Dedifferentiated amniotic fluid mesenchymal stem cell (primary cell): Measurements from ENCODE around the gene TNFSF11.
"Not testable (repeated sequence)": the region's sequence is repeated elsewhere in the genome, so short reads cannot be mapped to it uniquely, and the experiment has no call there.

ENCODE experiments used
- DNase-seq: peaks from one replicate; pipeline ENCODE4 v3.0.0-alpha.2; 2016; ENCODE audit errors: extremely low spot score

Gene TNFSF11

DNA sequence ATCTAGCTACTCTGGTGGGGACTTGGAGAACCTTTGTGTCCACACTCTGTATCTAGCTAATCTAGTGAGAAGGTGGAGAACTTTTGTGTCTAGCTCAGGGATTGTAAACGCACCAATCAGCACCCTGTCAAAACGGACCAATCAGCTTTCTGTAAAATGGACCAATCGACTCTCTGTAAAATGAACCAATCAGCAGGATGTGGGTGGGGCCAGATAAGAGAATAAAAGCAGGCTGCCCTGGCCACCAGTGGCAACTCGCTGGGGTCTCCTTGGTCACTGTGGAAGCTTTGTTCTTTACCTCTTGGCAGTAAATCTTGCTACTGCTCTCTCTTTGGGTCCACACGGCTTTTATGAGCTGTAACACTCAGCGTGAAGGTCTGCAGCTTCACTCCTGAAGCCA, 13.6 kb upstream of the TNFSF11 start:
- DNase-seq = not testable (repeated sequence)

DNA sequence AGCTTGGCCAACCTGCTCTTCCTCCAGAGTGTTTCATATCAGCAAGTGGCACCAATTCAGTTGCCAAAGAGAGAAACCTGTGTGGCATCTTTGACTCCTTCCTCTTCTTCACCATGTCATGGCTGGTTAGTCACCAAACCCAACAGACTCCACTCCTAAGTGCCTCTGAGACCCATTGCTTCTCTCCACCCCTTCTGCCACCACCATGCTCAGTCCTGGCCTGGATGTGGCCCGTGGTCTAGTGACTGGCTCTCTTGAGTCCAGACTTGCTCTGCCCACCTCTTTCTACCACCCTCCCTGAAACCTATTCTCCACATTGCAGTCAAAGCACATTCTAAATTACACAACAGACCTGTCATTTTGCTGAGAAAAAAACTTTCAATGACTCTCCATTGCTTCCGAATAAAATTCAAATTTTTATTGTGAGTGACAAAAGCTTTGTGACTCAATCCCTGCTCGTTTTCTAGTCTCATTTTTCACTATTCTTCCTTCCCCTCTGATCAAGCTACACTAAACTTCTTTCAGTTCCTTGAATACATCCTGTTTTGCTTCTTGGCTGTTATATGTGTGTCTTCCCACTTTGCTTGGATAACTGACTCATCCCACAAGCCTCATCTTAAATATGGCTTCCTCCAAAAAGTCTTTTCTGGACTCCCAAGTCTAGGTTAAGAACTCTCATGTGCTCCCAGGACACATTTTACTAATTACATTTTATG, 12.0 kb upstream of the TNFSF11 start:
- DNase-seq = no peak

DNA sequence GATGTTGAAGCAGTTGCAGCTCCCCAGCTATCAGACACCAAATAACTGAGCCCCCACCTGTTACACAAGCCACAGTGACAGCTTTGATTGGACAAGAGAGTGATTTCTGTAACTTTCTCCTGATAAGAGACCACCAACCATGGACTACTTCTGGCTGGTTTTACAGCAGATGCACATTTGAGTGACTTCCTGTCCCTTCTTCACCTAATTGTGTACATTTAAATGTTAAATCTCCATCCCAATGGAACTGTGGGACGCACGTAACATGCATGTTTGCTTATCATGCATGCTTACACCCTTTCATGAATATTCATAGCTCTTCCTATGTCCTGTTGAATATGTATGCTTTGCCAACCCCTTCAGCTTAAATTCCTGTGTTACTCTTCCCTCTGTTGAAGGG, 6.0 kb upstream of the TNFSF11 start:
- DNase-seq = no peak

DNA sequence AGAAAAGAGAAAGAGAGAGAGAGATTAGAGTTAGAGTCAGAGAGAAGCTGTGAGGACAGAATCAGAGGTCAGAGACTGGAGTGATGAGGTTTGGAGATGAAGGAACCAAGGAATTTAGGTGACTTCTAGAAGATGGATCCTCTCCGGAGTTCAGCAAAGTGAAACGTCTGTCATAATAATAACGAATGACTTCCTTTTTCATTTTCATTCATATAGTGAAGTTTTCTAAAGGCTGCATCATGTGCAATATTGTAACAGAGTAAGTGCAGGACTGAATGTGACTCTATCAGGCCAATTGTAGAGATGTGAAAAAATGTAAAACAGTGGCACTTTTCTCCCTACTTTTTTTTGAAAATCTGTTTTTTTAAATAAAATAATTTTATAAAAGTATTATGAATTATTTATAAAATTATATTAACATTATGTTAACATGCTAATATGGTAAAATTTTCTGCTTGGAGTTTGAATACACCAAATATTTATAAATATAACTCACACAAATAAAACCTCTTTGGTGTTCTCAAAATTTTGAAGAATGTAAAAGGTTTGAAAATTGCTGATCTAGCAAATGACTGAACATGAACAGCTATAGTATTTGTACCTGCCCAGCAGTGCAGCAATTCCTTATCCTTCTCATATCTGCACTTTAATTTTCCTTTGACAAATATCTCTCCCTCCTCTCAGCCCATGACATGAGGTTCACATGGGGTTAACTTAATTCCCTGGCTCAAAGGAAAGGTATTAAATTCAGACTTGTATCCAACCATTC, 4.2 kb upstream of the TNFSF11 start:
- DNase-seq = no peak

DNA sequence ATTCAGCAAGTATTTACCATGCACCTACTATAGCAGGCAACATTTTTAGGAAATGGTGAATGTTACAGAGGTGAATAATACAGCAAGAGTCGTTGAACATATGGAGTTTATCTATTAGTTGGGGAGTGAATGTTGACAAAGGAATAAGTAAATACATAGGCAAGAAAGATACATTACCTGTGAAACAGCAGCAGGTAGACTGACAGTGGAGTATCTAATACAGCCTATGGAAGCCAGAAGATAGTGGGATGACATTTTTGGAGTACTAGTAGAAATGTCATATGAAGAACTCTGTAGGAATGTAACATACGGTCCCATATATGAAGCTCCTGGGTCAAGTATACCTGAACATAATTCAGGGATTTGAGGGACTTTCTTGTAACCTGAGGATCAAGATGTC, 2.1 kb upstream of the TNFSF11 start:
- DNase-seq = no peak

DNA sequence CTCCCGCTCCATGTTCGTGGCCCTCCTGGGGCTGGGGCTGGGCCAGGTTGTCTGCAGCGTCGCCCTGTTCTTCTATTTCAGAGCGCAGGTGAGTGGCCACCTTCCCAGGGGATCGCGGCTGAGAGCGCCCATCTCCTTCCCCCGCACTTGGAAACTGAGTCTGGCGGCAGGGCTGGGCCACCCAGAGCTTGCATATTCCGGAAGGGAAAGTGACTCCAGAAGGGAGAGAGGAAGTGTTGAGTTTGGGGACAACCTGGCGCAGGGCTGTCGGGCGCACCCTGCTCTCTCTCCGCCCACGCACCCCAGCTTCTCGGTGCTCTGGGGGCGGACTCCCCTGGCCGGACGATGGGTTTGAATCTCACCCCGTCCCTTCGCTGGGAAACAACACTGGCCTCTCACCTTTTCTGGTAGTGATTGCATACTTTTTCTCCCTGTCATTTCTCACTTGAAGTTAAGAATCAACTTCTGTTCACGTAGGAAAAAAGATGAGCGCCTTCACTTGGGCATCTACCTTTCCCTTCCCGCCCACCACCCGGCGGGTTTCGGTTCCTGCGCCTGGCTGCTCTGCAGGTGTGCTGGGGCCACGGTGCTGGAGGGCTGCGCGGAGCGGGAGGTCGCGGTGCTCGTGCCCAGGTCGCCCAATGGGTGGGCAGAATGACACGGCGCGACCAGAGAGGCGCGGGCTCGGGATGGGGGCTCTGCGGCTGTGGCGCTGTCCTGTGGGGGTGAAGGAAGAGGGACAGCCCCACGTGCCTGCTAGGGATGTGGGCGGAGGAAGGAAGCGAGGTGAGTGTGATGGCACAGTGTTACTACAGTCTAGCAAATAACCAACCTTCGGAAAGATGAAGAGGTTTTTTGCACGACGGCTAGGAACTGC, 721 bp downstream of the TNFSF11 start:
- no peak for DNase-seq

DNA sequence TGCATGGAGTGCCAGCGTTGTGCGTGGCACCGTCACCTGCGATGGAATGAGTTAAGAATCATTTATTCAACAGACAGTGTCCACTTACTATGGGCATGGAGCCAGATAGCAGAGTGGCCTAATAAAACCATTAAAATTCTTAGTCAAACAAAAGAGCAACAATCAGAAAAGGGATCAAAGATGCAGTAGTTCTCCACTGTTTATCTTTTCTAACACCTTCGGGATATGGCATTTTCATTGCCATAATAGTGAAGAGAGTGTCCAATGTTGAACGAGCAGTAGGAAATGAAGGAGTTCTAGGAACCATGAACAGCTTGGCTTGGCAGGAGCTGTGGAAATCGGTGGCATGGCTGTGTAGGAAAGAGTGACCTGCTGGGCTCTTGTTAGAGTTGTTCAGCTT, 2.0 kb downstream of the TNFSF11 start:
- DNase-seq = no peak

DNA sequence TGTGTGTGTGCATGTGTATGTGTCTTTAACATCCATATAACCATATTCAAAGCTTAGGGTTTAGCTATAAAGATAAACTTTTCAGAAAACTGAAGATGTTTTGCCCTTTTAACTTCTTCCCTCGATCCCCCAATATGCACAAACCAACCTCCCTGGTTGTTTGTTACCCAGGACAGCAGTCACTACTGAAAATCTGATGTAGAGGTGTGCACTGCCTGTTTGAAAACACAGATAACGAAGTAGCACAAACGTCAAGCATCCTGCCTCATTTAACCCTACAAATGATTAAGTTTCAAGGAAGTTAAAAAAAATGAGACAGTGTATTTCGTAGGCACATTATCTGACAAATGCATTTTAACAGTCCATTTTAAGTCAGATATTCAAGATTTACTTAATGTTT, 3.6 kb downstream of the TNFSF11 start:
- no peak for DNase-seq

DNA sequence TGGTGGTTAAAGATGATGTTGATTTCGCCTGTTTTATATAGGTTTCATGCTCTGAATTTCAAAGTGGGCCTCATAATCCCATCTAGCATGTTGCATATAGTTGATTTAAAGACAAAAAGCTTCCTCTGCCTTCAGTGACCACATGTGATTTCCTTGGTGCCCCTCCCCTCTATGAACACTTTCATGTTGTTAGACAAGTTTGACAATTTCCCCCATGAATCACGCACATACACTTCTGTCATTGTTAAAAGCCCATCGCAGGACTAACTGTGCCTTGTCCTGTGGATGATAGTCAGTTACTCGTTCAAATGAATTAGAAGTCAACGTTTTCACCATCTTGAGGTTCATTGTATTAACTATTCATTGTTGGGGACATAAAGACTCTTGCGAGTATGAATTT, 6.7 kb downstream of the TNFSF11 start:
- DNase-seq = no peak

DNA sequence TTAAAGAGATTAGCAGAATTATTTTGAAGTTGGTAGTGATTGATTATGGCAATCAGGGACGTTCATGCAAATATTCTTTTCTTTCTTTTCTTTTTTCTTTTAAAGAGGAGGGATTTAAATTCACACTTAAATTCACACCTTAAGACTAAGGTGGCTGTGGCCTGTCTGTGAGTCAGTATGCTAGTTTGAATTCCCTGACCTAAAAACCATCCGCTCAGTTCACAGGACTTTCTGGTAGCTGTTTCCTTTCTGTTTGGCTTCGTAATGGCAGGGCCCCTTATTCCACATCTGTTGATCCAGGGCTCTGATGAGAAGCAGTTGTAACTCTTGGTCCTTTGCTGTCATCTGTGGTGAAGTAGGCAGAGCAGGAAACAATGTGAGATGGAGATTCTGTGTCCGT, 7.5 kb downstream of the TNFSF11 start:
- no peak for DNase-seq

DNA sequence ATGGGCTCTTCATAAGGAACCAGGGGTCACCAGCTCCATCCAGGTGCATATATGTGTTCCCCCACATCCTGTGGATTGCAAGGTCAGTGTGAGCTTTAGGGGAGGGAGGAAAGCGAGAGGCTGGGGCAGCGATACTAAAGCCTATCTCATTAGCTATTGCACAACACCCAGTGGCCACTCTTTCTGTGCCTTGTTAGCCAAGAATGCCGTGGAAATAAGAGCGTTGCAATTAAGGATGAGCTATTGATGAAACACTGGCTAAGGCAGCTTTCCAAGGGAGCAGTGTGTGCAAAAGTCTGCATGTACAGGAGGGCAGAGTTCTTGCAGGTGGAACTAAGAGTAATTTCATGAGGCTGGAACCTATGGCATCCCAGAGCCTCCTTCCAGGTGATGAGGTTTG, 17.6 kb downstream of the TNFSF11 start:
- no peak for DNase-seq

DNA sequence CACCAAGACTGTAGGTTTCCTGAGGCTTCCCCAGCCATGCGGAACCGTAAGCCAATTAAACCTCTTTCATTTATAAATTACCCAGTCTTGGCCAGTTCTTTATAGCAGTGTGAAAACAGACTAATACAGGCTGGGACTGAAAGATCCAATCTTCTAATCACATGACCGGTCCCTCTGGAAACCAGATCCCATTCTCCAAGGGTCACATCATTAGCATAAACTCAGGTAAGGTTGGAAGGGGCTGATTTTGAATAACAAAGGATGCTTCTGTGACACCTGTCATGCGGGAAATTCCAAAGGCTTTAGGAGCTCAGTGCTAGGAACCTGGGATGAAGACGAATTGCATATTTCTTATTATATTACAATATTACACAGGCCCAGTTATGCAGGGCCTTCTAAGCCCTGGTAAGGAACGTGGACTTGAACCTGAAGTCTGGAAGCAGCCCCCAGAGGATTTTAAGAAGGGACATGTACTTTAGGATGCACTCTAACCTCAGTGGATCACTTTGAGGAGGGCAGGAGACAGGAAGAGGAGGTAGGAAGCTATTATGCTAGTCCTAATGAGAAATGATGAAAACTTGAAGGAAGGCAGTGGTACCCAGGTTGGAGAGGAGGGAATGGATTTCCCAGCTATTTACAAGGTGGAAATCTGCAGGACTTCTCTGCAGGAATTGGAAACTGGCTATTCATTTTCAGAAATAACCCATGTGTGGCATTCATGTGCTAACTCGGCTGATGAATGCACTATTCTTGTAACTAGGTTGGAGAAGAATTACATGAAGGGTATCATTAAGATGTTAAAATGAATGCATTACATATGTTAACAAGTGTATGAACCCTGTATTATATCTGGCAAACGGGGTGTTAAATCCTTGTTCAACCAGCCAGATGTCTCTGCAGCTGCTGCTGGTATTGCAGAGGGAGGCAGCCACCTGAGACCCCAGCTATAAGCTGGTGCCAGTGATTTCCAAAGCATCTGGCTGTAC, 19.3 kb downstream of the TNFSF11 start:
- no peak for DNase-seq

DNA sequence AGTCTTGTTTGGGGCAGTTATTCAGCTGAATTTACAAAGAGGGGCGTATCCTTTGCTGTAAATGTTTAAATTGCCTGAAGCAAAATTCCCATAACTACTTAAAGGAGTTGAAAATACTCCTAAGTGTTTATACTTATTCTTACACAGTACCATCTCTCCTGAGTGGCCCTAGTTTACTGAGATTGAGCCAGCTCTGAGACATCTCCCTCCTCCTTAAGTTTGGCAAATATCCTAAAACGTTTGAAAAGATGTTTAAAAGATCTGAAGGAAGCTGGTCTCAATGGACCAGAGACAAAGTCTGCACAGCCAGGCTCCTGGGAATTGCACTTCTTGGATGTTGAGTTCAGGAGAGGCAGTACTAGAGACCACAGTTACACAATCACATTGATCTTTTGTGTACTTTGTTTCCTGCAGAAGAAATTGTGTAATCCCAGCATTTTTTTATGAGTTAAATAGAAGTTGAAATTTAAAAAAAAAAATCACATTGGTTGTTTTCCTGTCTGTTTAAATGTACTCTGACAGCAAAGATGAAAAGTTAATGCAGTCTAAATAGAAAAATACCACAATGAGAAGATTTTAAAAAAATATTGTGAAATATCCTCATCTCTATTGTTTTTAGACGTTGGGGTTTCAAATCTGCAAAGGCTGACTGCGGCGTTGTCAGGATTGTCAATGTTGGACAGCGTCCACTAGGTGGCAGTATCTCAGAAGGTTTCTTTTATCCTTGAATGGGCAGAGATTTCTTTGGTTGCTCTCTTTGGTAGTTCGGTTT, 20.7 kb downstream of the TNFSF11 start:
- peak; percentile 90 for DNase-seq

DNA sequence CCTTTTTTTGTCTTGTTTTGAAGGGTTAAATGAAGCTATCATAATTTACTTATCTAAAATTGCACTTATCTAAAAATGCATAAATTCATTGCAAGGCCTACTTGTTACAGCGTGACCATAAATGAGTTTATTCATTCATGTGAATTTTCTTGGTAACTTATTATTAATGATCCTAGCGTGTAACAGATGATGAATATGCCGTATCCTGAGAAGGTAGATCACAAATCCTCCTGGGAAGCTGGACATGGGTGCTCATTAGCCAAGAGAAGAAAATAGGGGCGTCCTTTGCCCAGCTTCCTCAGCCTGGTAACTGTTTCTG, 21.3 kb downstream of the TNFSF11 start:
- no peak for DNase-seq

DNA sequence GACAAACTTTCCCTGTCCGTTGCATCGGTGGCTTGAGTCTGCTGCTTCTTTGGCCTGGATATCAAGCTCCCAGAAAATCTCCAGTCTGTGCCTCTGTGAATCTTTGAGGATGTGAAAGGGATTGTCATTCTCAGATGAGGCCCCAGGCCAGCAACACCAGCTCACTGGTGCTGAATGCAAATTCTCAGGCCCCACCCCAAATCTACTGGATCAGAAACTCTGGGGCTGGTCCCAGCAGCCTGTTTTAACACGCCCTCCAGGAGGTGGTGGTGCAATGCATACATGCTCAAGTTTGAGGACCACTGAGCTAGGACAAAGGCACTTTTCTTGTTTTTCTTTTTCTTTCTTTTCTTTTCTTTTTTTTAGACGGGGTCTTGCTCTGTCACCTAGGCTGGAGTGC, 23.6 kb downstream of the TNFSF11 start:
- DNase-seq = no peak

DNA sequence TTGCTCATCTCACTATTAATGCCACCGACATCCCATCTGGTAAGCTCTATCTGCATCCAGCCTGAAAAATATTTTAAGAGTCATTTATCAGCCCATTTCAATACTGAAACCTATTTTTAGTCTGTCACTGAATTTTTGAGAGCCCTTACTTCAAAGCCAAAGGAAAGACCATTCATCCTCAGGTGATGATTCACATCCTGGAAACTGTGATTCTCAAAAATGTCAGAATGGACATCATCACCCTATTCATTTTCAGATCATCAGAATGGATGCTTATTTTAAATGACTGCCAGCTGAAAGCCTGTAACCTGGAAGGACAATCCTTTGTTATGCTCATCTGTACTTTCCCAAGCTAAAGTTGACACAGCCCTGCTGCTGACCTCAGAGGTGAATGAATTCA, 27.0 kb downstream of the TNFSF11 start:
- DNase-seq = no peak

DNA sequence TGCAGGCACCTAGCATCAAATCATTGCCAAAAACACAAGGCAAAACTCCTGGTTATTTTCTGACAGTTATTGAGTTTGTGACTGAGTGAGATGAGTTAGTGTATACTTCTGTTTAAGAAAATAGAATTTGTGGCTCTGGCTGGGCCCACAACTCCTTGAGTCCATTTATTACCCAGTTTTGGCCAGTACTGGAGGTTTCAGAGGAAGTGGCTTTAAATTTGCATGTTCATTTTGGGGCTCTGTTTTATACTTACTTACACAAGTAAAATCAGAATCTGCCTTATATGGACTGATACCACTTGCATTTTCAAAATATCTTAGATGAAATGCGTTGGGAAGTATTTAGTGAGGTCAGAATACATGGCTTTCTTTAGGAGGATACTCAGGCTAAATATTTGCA, 29.0 kb downstream of the TNFSF11 start:
- DNase-seq = no peak

DNA sequence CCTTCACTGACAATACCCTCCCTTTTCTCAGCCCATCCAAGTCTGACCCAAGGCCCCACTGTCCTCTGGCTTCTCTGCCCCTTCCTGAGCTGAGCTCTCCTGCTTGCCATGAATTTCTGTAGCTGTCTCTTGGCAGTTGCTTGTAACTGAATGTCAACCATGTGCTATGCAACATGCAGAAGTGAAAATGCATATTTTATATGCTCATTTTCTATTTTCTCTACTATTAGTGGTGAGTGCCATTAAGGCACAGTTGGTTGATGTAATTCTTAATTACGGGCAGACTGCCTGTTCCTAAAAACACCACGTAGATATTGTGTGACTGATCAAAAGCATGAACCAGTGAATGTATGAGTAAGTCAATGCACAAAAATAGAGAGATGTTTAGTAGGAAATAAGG, 29.6 kb downstream of the TNFSF11 start:
- no peak for DNase-seq

DNA sequence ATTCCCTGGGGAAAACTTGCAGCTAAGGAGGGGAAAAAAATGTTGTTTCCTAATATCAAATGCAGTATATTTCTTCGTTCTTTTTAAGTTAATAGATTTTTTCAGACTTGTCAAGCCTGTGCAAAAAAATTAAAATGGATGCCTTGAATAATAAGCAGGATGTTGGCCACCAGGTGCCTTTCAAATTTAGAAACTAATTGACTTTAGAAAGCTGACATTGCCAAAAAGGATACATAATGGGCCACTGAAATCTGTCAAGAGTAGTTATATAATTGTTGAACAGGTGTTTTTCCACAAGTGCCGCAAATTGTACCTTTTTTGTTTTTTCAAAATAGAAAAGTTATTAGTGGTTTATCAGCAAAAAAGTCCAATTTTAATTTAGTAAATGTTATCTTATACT, 33.6 kb downstream of the TNFSF11 start:
- no peak for DNase-seq

DNA sequence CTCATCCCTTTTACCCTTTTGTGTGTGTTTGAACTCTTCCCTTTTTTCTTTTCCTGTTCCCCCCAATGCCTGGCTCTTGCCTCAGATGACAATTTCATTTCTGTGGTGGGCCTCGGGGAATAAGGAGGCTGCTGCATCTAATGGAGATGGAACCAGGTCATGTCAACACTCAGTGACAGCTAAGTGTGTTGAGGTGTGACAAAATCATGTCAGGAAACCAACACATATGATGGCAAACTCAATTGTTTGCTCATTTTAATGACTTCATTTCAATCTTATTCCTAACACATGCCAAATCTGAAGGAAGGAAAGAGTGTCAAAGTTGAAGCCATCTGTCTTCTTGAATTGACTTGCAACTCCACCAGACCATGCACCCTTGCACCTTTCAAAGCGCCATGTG, 36.7 kb downstream of the TNFSF11 start:
- no peak for DNase-seq
